MG63 (cell line): ENCODE measurements around the gene S100A4. TPM values are rescaled to one million over a fixed set of nuclear protein-coding genes. Genes with fewer than 3 reads are reported as not detected.

Experiments used
- DNase-seq: peaks from one replicate; pipeline ENCODE4 v3.0.0-alpha.2; 2020
- H3K27me3 ChIP-seq: fragments of 250-450 bp; sonication (Bioruptor Pico); 2 replicates; pipeline ENCODE4 v1.5.1; 2020; ENCODE audit warnings: mild to moderate bottlenecking, moderate library complexity
- H3K36me3 ChIP-seq: fragments of 250-450 bp; sonication (Bioruptor Pico); 2 replicates; pipeline ENCODE4 v1.5.1; 2020; ENCODE audit warnings: mild to moderate bottlenecking, moderate library complexity
- H3K4me3 ChIP-seq: fragments of 250-450 bp; sonication (Bioruptor Pico); 2 replicates; pipeline ENCODE4 v1.5.1; 2020; ENCODE audit warnings: mild to moderate bottlenecking, moderate library complexity
- H3K9me3 ChIP-seq: fragments of 250-450 bp; sonication (Bioruptor Pico); 2 replicates; pipeline ENCODE4 v1.5.1; 2020; ENCODE audit warnings: mild to moderate bottlenecking, moderate library complexity
- total RNA-seq: library from RNA; depleted of rRNA; stranded (reverse); fragments of >200 nt; shearing (Covaris generic); gene quantifications from 2 replicates; pipeline ENCODE4 v1.2.3, GENCODE V29; 2014; ENCODE audit warnings: low replicate concordance

The S100A4 gene
- total RNA-seq, 1 experiment from 2014 or later, result 438 TPM

- H3K36me3 ChIP-seq, result no peaks in the 10 kb centered on the region; the same call in 1 of the 2 replicates
- no peaks in the 10 kb centered on the region for H3K27me3 ChIP-seq
- DNase-seq, result no peak
- no peak overlapping the region for H3K4me3 ChIP-seq
- peaks cover 4% of the 10 kb centered on the region; the same call in 1 of the 2 replicates for H3K9me3 ChIP-seq
Observed at GRCh38 chr1:153556348-153556747, 10.7 kb upstream of the S100A4 start.

DNA sequence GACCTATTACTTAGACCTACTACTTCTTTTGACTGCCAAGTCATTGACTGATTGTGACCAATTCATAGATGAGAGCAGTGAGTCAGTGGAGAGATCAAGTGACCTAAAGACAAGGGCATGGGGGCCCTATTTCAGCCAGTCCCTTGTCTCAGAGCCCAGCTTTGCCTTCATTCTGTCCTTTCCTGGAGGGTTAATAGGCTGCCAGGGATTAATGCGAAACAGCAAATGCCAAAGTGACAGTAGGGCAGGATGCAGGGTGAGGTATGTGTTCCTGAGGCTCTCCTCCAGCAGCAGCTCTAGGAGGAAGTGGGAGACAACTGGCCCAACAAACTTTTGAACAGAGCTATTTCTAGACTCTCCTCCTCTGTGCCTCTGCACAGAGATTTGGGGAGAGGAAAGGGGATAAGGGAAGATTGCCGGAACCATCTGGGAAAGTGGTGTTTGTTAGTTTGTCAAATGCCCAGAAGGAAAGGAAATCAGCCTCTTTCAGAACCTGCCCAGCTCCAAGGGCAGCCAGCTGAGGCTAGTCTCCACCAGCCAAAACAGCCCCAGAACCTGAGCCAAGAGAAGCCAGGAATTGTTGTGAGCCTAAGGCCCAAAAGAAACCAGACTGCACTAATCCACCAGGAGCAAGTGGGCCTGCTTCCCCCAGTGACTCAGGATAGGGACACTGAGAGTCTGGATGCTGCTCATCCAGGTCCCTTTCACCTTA, 8.4 kb upstream of the S100A4 start:
- Histone ChIP-seq H3K9me3 (peaks cover 4% of the 10 kb centered on the region; the same call in 1 of the 2 replicates), H3K4me3 (no peak overlapping the region)
- no peak for DNase-seq

DNA sequence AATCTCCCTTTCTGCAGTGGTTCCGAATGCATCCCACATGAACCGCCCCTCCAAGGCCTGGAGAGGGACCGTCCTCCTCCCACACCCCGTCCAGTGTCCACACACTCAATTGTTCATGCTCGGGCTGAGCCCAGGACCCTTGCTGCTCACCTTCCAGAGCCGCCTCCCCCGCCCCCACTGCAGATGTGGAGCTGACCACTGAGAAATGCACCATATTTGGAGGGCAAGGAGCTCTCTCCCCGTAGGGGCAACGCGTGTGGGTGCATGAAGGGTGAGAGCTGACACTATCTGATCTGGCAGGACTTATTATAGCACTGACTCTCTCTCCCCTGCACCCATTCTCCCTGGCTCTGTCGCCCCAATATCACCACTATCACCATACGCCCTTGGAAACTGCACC, 7.5 kb upstream of the S100A4 start:
- no peak for DNase-seq
- H3K9me3 ChIP-seq, result no peaks in the 10 kb centered on the region; the same call in 1 of the 2 replicates
- no peaks in the 10 kb centered on the region; the same call in 1 of the 2 replicates for H3K36me3 ChIP-seq
- no peaks in the 10 kb centered on the region for H3K27me3 ChIP-seq
- no peak overlapping the region for H3K4me3 ChIP-seq

More for the DNA sequence above, 8.4 kb upstream of the S100A4 start:
- Histone ChIP-seq H3K36me3 (no peaks in the 10 kb centered on the region; the same call in 1 of the 2 replicates), H3K27me3 (no peaks in the 10 kb centered on the region)

DNA sequence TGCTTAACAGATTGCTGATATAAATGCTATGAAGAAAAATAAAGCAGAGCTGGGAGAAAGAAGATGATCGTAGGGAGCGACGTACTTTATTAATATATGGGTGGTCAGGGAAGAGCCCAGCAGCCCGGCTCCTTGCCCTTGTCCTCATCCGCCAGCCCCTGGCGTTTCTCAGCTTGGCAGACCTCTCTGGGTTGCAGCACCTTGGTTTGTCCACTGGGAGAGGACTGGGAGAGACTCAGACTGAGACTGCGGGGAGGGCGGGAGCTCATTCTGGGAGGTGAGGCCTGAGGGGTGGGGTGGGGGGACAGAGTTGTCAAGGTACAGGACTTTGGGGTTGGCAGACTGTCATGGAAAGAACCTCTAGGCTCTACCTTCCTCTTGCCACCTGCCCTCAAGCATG, 6.7 kb upstream of the S100A4 start:
- DNase-seq, result no peak
- H3K36me3 ChIP-seq, result no peaks in the 10 kb centered on the region; the same call in 1 of the 2 replicates
- no peaks in the 10 kb centered on the region for H3K27me3 ChIP-seq
- H3K9me3 ChIP-seq, result no peaks in the 10 kb centered on the region; the same call in 1 of the 2 replicates
- no peak overlapping the region for H3K4me3 ChIP-seq

DNA sequence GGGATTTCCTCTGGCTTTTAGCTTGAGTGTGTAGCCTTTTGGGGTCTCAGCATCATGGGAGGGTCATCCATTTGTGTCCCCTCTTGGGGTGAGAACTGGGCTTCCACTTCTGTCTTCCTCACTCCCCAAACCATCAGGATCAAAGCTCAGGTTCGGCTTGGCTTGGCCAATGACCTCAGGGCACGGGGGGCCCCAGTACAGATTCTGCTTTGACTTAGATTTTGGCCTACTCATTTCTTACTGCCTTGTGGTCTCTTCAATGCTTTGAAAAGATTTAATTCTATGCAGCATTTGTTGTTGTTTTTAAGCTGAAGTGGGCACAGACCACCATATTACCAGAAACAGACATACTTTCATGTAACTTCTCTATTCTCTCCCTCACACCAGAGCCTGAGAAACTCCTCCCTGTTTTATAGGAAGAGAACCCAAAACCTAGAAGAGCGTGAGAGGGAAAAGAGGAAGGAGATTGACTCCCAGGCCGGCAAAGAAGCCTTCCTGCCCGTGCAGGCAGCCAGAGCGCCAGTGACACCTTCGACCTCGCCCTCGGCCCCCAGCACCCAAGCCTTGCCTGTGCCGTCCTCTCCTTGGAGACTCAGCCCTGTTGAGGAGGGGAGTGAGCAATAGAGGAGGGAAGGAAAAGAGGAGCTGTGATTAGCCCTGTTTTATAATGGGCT, 5.4 kb upstream of the S100A4 start:
- Histone ChIP-seq H3K27me3 (no peaks in the 10 kb centered on the region), H3K36me3 (no peaks in the 10 kb centered on the region; the same call in 1 of the 2 replicates), H3K4me3 (no peak overlapping the region), H3K9me3 (no peaks in the 10 kb centered on the region)
- DNase-seq, result no peak

GRCh38 chr1:153550398-153550758, 4.8 kb upstream of the S100A4 start:
- DNase-seq, result no peak
- Histone ChIP-seq H3K27me3 (no peaks in the 10 kb centered on the region), H3K4me3 (no peak overlapping the region), H3K9me3 (no peaks in the 10 kb centered on the region), H3K36me3 (no peaks in the 10 kb centered on the region)

GRCh38 chr1:153549741-153550397, 4.3 kb upstream of the S100A4 start:
- no peak for DNase-seq
- Histone ChIP-seq H3K27me3 (no peaks in the 10 kb centered on the region), H3K36me3 (no peaks in the 10 kb centered on the region), H3K4me3 (no peak overlapping the region), H3K9me3 (no peaks in the 10 kb centered on the region)

GRCh38 chr1:153548722-153549688, 3.4 kb upstream of the S100A4 start, which contains the start of gene S100A3:
TSS of gene S100A3 (minus strand) at chr1:153549258. CDS start at chr1:153548485, 773 bp downstream.
- H3K36me3 ChIP-seq, result peaks cover 8% of the 10 kb centered on the region
- H3K9me3 ChIP-seq, result no peaks in the 10 kb centered on the region
- no peak within 1 kb of the TSS for H3K4me3 ChIP-seq
- DNase-seq, result peak; percentile 96
- H3K27me3 ChIP-seq, result no peaks in the 10 kb centered on the region

DNA sequence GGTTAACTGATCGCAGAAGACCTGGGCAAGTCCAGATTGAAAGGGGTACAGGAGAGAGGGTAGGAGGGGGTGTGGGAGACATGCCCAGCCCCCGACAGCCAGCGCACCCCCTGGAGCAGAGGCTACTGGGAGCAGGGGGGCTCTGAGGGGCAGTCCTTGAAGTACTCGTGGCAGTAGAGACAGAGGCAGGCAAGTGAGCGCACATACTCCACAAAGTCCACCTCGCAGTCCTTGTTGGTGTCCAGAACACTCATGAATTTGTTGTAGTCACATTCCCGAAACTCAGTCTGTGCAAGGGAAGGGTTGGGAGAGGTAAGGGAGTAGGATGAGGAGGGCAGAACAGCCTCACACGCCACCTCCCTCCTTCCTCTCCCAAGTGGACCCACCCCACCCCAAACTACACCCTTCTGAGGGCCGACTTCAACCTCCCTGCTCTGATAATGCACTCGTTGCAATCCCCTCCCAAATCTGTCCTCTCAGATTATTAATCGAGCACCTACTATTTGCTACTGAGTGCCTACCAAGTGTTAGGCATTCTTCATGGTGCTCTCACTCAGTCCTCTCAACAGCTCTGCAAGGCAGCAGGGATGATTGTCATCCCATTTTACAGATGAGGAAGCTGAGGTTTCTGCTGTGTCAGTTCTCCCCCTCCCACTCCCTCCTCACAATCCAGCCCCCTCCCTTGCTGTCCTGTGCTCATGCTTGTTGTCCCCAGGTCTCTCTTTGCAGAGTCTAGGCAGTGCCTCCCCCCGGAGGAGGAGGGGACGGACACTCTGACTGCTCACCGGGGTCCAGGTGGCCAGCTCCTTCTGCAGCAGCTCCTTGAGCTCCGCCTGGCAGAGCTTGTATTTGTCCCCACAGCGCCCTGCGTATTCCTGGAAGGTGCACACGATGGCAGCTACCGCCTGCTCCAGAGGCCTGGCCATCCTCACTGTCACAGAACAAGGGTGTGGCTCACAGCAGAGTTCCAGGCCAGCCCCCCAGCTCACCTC, 2.2 kb upstream of the S100A4 start:
- H3K27me3 ChIP-seq, result no peaks in the 10 kb centered on the region
- no peak for DNase-seq
- peaks cover 19% of the 10 kb centered on the region for H3K36me3 ChIP-seq
- no peak overlapping the region for H3K4me3 ChIP-seq
- no peaks in the 10 kb centered on the region for H3K9me3 ChIP-seq

DNA sequence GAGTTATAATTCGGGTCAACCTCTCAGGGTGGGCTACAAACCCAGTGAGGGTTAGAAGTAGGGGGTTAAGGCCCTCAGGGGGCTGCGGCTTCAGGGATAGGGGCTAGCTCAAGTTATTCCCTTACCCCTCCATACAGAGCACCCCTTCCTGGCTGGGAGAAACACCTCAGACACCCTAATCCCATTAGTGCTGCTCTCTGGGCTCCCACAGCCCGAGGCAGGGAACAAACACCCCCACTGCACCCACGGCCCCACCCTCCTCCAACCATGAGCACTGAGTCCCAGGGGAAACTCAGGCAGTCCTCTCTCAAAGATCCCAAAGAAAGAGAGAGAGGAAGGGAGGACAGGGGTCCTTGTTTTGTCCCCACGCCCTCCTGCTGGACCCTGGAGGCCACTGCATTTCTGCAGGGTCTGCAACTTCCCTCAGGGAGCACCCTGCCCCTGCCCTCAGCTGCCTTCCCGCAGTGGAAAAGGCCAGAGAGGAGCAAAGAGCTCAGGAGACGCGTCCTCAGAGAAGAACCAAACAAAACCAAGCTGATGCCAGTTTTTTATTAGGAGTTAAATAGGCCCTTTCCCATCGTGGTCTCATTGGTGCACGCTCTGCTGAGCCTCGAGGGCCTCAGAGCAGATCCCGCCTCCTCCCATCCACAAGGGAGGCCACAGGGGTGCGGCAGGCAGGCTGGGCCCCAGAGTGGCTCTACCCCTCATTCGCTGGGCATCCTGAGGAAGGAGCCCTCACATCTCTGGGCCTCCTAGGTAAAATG, 1.4 kb upstream of the S100A4 start:
- Histone ChIP-seq H3K36me3 (peaks cover 19% of the 10 kb centered on the region), H3K4me3 (no peak overlapping the region), H3K9me3 (no peaks in the 10 kb centered on the region), H3K27me3 (no peaks in the 10 kb centered on the region)
- no peak for DNase-seq

GRCh38 chr1:153546371-153546770, 765 bp upstream of the S100A4 start:
- DNase-seq, result no peak
- Histone ChIP-seq H3K9me3 (no peaks in the 10 kb centered on the region), H3K27me3 (no peaks in the 10 kb centered on the region), H3K36me3 (peaks cover 19% of the 10 kb centered on the region), H3K4me3 (no peak overlapping the region)

GRCh38 chr1:153544453-153545066, 1.0 kb downstream of the S100A4 start:
- DNase-seq, result no peak
- peak overlapping the region; percentile 48 for H3K4me3 ChIP-seq

DNA sequence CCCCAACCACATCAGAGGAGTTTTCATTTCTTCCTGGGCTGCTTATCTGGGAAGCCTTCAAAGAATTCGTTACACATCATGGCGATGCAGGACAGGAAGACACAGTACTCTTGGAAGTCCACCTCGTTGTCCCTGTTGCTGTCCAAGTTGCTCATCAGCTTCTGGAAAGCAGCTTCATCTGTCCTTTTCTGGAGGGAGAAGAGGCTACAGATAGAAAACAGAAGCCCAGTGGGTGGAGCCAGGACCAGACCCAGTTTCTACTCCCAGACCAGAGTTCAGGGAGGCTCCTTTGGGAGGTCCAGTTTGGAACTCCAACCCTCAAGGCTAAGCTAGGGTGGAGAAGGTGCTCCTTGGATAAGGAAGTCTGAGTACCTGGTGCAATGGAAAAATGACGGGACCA, 1.9 kb downstream of the S100A4 start:
- Histone ChIP-seq H3K27me3 (no peaks in the 10 kb centered on the region), H3K4me3 (peak overlapping the region; percentile 48), H3K9me3 (no peaks in the 10 kb centered on the region), H3K36me3 (peaks cover 19% of the 10 kb centered on the region)
- no peak for DNase-seq

More at GRCh38 chr1:153544453-153545066, 1.0 kb downstream of the S100A4 start:
- no peaks in the 10 kb centered on the region for H3K27me3 ChIP-seq
- peaks cover 19% of the 10 kb centered on the region for H3K36me3 ChIP-seq
- H3K9me3 ChIP-seq, result no peaks in the 10 kb centered on the region

DNA sequence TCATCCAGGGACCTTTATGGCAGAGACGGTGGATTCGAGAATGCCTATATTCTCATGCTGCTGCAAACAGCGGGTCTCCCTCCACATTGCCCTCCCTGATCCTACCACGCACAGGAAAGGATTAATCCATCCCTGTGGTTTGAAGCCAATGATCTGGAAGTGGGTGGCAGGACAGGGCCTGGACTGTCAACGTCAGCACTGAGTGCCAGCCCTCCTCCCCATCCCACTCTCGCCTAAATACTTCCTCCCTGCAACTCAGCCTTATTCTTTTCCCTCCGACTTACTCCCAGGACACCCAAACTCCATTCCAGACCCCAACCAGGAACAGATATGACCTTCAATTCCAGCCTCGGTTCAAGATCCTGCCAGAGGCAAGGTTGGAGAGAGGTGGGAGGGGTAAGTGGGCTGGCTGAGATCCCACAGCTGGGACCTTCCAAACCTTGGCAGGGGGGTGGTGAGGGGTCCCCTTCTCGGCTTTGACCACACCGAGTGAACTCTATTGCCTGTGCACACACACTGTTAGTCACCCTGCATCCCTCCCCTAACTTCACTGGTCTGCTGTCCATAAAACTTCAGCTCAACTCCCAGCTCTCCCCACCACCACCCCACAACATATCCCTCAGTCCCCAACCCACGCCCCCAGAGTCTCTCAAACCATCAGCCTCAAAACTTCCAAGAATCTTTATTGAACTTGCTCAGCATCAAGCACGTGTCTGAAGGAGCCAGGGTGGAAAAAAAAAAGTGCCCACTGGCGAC, 2.5 kb downstream of the S100A4 start:
- no peak overlapping the region for H3K4me3 ChIP-seq
- no peaks in the 10 kb centered on the region for H3K9me3 ChIP-seq
- H3K27me3 ChIP-seq, result no peaks in the 10 kb centered on the region
- peaks cover 19% of the 10 kb centered on the region for H3K36me3 ChIP-seq
- DNase-seq, result no peak
